HG03064 (cell line): ENCODE measurements around the gene ANKRA2.

Experiments
- ATAC-seq: cut with Tn5 transposase; IDR thresholded peaks from one replicate; pipeline ENCODE4 v1.9.1; 2021; ENCODE audit warnings: low read depth; ENCODE audit not compliant: unreplicated experiment

ANKRA2 gene

DNA sequence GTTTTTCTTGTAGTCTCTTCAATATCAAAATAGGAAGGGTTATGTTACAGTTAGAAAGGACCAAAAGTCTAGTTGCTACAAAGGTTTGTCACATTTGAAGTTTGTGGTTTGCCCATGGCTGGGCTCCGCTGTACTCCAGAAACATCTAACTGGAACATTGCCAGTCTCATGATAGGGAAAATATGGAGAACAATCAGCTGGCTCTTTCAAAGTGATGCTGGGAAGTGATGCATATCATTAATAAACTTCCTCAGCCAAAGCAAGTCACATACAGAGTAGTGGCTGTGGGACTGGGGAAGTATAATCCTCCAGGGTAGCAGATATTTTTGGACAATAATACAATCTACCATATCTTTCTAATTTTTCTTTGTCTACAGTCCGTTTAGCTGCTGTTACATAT lies 58.4 kb downstream of the ANKRA2 start:
- ATAC-seq = no peak

- ATAC-seq = no peak
Observed at GRCh38 chr5:73506459-73506955, 58.9 kb downstream of the ANKRA2 start.
